ENCODE measurements around the gene HPCAL1. TPM values are rescaled to one million over a fixed set of nuclear protein-coding genes. Genes with fewer than 3 reads are reported as not detected.

The HPCAL1 gene
- total and polyA plus RNA-seq, 2 of the 8 experiments (the other 6 are each of a cell fraction or from before 2014, with no cell fraction given) = 5.8 to 8.6 TPM

GRCh38 chr2:10400568-10400977 lies 97.9 kb downstream of the HPCAL1 start (continued):
- TF ChIP-seq CHD7 (IDR thresholded peaks at IDR 0.05; ENCODE audit: insufficient replicate concordance, low read length) (no peak), ZNF274 (IDR thresholded peaks at IDR 0.05; ENCODE audit: borderline replicate concordance, extremely low read depth, low read length) (no peak), PHF8 (conservative IDR thresholded peaks at IDR 0.05; ENCODE audit: low read depth, low read length) (no peak), USF2 (IDR thresholded peaks at IDR 0.05; ENCODE audit: low read length) (no peak), SP1 (IDR thresholded peaks at IDR 0.05; ENCODE audit: low read depth, low read length) (no peak), GTF2F1 (IDR thresholded peaks at IDR 0.05; ENCODE audit: borderline replicate concordance, low read depth, low read length) (no peak), SUZ12 (IDR thresholded peaks at IDR 0.05; ENCODE audit: low read length) (no peak), SIX5 (IDR thresholded peaks at IDR 0.05; ENCODE audit: low read depth, low read length) (no peak)
